IMR-90 (cell line): ENCODE data around the gene EFEMP2.
"Not testable (repeated sequence)": the region's sequence is repeated elsewhere in the genome, so short reads cannot be mapped to it uniquely, and the experiment has no call there.

ENCODE experiments used
- MAFK ChIP-seq: IDR thresholded peaks from 2 replicates; pipeline ENCODE4 v1.6.1; 2012; ENCODE audit warnings: low read depth, low read length, improper control_type of control experiment
- POLR2A ChIP-seq: IDR thresholded peaks from 2 replicates; pipeline ENCODE4 v1.6.1; 2012; ENCODE audit warnings: mild to moderate bottlenecking, low read depth, low read length
- RAD21 ChIP-seq: IDR thresholded peaks from 2 replicates; pipeline ENCODE4 v1.6.1; 2012; ENCODE audit warnings: low read length, improper control_type of control experiment
- RCOR1 ChIP-seq: IDR thresholded peaks from 2 replicates; pipeline ENCODE4 v1.6.1; 2012; ENCODE audit warnings: mild to moderate bottlenecking, low read length, improper control_type of control experiment; ENCODE audit not compliant: insufficient replicate concordance
- TF ChIP-seq, protein P1 (sequence below): conservative IDR thresholded peaks from 2 replicates; pipeline ENCODE4 v1.5.1; 2012; ENCODE audit warnings: mild to moderate bottlenecking, low read depth, low read length, improper control_type of control experiment

DNA sequence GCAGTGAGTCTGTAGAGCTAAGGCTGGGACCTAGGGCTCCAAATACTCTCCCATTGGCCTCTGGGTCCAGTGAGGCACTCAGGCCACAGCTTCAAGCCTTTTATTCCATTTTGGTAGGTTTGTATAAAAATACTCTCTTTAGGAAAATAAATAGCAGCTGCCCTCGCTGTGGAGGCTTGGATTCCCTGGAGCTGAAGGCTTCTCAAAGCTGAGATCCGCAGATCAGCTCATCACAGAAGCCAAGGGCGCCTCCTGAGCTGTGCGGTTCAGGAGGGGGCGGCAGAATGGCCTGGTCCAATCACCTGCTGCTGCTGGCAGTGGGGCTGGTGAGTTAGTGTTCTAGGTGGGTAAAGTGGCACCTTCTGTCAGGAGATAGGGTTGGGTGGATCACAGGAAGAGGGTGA is 19.5 kb upstream of the EFEMP2 start:
- TF ChIP-seq, protein P1, sequence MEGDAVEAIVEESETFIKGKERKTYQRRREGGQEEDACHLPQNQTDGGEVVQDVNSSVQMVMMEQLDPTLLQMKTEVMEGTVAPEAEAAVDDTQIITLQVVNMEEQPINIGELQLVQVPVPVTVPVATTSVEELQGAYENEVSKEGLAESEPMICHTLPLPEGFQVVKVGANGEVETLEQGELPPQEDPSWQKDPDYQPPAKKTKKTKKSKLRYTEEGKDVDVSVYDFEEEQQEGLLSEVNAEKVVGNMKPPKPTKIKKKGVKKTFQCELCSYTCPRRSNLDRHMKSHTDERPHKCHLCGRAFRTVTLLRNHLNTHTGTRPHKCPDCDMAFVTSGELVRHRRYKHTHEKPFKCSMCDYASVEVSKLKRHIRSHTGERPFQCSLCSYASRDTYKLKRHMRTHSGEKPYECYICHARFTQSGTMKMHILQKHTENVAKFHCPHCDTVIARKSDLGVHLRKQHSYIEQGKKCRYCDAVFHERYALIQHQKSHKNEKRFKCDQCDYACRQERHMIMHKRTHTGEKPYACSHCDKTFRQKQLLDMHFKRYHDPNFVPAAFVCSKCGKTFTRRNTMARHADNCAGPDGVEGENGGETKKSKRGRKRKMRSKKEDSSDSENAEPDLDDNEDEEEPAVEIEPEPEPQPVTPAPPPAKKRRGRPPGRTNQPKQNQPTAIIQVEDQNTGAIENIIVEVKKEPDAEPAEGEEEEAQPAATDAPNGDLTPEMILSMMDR, result not testable (repeated sequence)
- TF ChIP-seq RCOR1, MAFK, RAD21: not testable (repeated sequence)
- TF ChIP-seq POLR2A, result peak; percentile 28
